AG04449 (cell line): ENCODE measurements around the gene ABCA7.

Experiments used
- CTCF ChIA-PET: fragments of 350-600 bp; formaldehyde crosslinking; extraction: SDS; loops from one replicate; lab custom pipeline; 2021; ENCODE audit warnings: antibody characterized with exemption; lab: Yijun Ruan, JAX
- POLR2A ChIA-PET: fragments of 400-600, 350-600 bp; formaldehyde crosslinking; extraction: SDS; loops from one replicate; lab custom pipeline; 2020; ENCODE audit warnings: antibody characterized with exemption, inconsistent platforms; lab: Yijun Ruan, JAX
- DNase-seq: peaks from one replicate; pipeline ENCODE4 v3.0.0-alpha.2; 2010; ENCODE audit warnings: low read depth, low spot score
- H3K4me3 ChIP-seq: 2 replicates; pipeline ENCODE4 v1.5.1; 2011; ENCODE audit warnings: low read depth, mild to moderate bottlenecking, control low read depth, low read length
- TF ChIP-seq, protein P1 (sequence below): IDR thresholded peaks from one replicate; pipeline ENCODE4 v1.5.1; 2011; ENCODE audit warnings: mild to moderate bottlenecking, moderate library complexity, low read length, control low read depth, inconsistent platforms; ENCODE audit not compliant: insufficient read depth; ENCODE audit errors: missing control alignments

ABCA7 gene

DNA sequence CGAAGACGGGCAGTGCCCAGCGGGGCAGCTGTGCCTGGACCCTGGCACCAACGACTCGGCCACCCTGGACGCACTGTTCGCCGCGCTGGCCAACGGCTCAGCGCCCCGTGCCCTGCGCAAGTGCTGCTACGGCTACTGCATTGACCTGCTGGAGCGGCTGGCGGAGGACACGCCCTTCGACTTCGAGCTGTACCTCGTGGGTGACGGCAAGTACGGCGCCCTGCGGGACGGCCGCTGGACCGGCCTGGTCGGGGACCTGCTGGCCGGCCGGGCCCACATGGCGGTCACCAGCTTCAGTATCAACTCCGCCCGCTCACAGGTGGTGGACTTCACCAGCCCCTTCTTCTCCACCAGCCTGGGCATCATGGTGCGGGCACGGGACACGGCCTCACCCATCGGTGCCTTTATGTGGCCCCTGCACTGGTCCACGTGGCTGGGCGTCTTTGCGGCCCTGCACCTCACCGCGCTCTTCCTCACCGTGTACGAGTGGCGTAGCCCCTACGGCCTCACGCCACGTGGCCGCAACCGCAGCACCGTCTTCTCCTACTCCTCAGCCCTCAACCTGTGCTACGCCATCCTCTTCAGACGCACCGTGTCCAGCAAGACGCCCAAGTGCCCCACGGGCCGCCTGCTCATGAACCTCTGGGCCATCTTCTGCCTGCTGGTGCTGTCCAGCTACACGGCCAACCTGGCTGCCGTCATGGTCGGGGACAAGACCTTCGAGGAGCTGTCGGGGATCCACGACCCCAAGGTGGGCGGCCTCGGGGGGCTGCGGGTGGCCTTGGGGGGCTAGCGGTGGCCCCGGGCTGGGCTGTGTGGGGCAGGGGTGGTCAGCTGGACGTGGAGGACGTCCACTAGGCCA lies 34.9 kb upstream of the ABCA7 start:
- POLR2A ChIA-PET, result interaction anchor here (0.7 kb wide), 1 partner anchor 14 kb away, joined by 3 read pairs; no protein-coding TSS in a partner anchor
- TF ChIP-seq, protein P1, sequence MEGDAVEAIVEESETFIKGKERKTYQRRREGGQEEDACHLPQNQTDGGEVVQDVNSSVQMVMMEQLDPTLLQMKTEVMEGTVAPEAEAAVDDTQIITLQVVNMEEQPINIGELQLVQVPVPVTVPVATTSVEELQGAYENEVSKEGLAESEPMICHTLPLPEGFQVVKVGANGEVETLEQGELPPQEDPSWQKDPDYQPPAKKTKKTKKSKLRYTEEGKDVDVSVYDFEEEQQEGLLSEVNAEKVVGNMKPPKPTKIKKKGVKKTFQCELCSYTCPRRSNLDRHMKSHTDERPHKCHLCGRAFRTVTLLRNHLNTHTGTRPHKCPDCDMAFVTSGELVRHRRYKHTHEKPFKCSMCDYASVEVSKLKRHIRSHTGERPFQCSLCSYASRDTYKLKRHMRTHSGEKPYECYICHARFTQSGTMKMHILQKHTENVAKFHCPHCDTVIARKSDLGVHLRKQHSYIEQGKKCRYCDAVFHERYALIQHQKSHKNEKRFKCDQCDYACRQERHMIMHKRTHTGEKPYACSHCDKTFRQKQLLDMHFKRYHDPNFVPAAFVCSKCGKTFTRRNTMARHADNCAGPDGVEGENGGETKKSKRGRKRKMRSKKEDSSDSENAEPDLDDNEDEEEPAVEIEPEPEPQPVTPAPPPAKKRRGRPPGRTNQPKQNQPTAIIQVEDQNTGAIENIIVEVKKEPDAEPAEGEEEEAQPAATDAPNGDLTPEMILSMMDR, result no peak
- no peak overlapping the region for H3K4me3 ChIP-seq
- CTCF ChIA-PET, result interaction anchor here (1.1 to 2.3 kb wide), 6 partner anchors 10 to 239 kb away, joined by 3 to 10 read pairs (median 5); no protein-coding TSS in a partner anchor
- no peak for DNase-seq

DNA sequence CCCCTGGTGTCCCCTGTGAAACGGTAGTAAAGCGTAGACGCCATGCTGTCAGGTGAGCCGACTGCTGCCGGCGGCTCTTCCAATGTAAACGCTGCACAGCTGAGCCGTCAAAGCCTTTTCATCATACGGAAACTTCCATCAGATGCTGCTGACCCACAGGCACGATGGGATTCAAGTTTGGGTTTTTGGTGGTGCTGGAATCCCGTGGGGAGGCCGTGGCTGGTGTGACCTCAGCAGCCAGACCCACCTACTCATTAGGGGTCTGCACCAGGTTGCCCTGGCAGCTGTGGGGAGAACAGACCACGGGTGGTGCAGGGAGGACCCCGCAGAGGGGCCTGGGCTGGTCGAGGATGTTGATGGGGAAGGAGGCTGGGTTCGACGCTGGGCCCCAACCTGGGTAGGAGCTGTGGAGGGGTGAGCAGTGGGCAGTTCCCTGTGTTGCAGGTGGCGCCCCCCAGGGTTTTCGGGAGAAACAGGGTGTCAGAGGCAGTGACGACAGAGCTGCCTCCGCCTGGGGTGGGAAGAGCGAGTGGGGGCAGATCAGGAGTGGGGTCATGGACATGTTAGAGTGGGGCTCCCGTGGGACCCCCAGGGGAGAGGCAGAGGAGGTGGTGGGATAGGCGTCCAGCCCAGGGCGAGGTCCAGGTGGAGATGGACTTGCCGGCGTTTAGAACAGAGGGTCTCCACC lies 33.1 kb upstream of the ABCA7 start:
- H3K4me3 ChIP-seq, result no peak overlapping the region
- ChIA-PET CTCF (interaction anchor here (1.0 to 2.3 kb wide), 3 partner anchors 8 to 82 kb away, joined by 3 to 8 read pairs (median 5); no protein-coding TSS in a partner anchor), POLR2A (no interaction called here)
- DNase-seq, result no peak
- TF ChIP-seq, protein P1, result no peak

DNA sequence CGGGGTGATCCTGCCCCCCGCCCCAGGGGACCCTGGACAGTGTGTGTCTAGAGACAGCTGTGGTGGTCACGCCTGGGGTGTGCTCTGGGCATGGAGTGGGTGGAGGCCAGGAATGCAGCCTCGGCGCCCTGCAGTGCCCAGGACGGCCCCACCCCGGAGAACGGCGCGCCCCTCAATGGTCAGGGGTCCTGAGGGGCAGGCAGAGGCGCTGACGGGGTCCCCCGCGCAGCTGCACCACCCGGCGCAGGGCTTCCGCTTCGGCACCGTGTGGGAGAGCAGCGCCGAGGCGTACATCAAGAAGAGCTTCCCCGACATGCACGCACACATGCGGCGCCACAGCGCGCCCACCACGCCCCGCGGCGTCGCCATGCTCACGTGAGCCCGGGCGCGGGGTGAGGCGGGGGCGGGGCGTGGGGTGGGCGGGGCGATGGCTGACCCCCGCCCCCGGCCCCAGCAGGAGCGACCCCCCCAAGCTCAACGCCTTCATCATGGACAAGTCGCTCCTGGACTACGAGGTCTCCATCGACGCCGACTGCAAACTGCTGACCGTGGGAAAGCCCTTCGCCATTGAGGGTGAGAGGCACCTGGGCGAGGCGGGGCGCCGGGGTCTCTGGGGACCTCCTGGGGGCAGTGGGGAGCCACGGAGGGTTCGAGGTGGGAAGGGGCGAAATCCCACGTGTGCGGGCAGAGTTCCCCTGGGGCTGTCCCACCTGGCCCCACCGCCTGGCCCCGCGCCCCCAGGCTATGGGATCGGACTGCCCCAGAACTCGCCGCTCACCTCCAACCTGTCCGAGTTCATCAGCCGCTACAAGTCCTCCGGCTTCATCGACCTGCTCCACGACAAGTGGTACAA lies 32.3 kb upstream of the ABCA7 start:
- ChIA-PET POLR2A (no interaction called here), CTCF (interaction anchor here (1.0 to 1.2 kb wide), 2 partner anchors 9 to 83 kb away, joined by 3 to 5 read pairs; no protein-coding TSS in a partner anchor)
- TF ChIP-seq, protein P1, result no peak
- DNase-seq, result no peak
- no peak overlapping the region for H3K4me3 ChIP-seq

DNA sequence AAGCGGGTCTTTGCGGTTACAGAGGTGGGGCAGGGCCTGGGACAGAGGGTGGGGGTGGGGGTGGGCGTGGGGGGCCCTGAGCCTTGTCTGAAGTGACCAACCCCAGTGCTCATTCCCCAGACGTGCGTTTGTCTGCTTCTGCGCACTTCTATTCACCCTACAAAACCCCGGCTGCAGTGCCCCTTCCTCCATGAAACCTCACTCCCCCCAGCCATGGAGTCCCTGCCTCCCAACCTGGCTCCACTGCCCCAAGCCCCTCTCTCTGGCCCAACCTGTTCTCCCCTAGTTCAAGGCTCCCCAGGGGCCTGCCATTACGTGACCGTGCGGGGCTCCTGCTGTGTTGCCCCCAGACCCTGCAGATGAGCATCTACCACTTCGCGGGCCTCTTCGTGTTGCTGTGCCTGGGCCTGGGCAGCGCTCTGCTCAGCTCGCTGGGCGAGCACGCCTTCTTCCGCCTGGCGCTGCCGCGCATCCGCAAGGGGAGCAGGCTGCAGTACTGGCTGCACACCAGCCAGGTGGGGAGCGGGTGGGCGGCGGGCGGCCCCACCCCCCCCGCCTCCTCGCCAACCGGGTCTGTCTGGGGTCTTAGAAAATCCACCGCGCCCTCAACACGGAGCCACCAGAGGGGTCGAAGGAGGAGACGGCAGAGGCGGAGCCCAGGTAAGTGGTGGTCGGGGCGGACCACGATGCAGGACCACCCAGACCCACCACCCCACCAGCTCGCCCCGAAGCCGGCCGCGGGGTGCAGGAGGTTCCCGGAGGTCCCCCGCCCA lies 31.5 kb upstream of the ABCA7 start:
- DNase-seq, result no peak
- H3K4me3 ChIP-seq, result no peak overlapping the region
- POLR2A ChIA-PET, result no interaction called here
- CTCF ChIA-PET, result interaction anchor here (1.2 kb wide), 1 partner anchor 84 kb away, joined by 5 read pairs; no protein-coding TSS in a partner anchor
- TF ChIP-seq, protein P1, result no peak
